Suprapubic skin (tissue), 3 donors: ENCODE data around the gene DIAPH3.

Source experiments
- EP300 ChIP-seq: sonication (generic); formaldehyde crosslinking; IDR thresholded peaks from one replicate; pipeline ENCODE4 v1.6.1; 2017; ENCODE audit warnings: antibody characterized with exemption
- TF ChIP-seq, protein P1 (sequence below), 2 donors: fragments of 200-600 bp in 1 of 2; fragments of 450-650 bp in 1 of 2; sonication (generic) in 1 of 2; IDR thresholded peaks; one replicate each; pipeline ENCODE4 v1.5.1; 2016 to 2019; ENCODE audit warnings: antibody characterized with exemption in 2 of 2, mild to moderate bottlenecking in 1 of 2, moderate library complexity in 1 of 2

DNA sequence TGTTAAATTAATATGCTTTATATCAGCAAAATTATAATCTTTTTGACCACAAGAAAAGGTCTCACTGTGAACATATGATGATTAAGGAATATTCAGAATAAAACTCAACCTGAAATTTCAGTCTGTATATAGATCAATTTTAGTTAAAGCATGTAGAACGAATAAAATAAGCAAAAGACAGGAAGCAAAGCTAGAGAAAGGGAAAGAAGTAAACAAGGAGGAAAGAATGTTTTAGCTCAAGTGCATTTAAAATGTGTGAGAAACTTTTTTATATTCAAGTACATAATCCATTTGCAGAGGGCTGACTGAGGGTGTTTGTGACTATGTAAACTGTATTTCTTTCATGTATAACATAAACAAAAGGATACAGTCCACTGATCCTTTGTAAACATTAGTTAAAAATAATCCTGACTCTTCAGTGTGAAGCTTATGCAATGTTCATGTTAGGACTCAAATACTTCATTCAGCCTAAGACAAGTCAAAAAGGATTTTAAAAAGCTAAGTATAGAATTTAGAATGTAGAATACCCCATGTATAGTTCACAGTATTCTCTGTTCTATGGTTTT, 472.1 kb downstream of the DIAPH3 start:
- TF ChIP-seq, protein P1, sequence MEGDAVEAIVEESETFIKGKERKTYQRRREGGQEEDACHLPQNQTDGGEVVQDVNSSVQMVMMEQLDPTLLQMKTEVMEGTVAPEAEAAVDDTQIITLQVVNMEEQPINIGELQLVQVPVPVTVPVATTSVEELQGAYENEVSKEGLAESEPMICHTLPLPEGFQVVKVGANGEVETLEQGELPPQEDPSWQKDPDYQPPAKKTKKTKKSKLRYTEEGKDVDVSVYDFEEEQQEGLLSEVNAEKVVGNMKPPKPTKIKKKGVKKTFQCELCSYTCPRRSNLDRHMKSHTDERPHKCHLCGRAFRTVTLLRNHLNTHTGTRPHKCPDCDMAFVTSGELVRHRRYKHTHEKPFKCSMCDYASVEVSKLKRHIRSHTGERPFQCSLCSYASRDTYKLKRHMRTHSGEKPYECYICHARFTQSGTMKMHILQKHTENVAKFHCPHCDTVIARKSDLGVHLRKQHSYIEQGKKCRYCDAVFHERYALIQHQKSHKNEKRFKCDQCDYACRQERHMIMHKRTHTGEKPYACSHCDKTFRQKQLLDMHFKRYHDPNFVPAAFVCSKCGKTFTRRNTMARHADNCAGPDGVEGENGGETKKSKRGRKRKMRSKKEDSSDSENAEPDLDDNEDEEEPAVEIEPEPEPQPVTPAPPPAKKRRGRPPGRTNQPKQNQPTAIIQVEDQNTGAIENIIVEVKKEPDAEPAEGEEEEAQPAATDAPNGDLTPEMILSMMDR (IDR thresholded peaks at IDR 0.05), result no peak
- no peak for TF ChIP-seq EP300
